Breast epithelium (tissue), 3 donors: Measurements from ENCODE around the gene MSL2.

Experiments used
- POLR2A ChIP-seq: fragments of 450-650 bp; IDR thresholded peaks from one replicate; pipeline ENCODE4 v1.6.1; 2016; ENCODE audit warnings: antibody characterized with exemption, mild to moderate bottlenecking, moderate library complexity
- POLR2AphosphoS5 ChIP-seq, 3 donors: sonication (generic); formaldehyde crosslinking; IDR thresholded peaks; one replicate each; pipeline ENCODE4 v1.6.1; 2017; ENCODE audit warnings: antibody characterized with exemption in 3 of 3
- TF ChIP-seq, protein P1 (sequence below), 3 donors: fragments of 450-650 bp; IDR thresholded peaks; one replicate each; pipeline ENCODE4 v1.5.1; 2016 to 2017; ENCODE audit warnings: antibody characterized with exemption in 3 of 3, mild to moderate bottlenecking in 3 of 3, moderate library complexity in 3 of 3

DNA sequence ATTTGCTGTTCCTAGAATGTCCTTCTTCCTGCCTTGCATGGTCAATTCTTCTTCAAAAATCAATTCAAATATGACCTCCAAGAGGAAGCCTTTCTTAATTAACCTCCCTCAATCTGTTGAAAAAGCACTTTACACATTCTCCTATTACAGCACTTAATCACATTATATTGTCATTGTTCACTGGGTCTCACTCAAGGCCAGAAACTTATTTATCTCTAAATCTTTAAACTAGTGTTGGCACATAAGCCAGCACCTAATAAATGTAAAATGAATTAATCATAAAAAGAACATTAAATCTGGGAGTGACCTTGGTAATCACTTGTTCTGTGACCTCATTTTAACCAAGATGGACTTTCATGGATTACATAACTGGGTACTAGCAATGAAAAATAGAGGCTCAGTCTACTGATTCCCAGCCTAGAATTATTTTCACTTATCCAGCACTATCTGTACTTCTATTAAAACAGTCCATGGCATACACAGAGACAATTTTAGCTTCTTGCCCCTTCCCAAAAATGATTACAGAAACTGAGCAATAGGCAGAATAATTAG is 22.1 kb downstream of the MSL2 start:
- TF ChIP-seq, protein P1, sequence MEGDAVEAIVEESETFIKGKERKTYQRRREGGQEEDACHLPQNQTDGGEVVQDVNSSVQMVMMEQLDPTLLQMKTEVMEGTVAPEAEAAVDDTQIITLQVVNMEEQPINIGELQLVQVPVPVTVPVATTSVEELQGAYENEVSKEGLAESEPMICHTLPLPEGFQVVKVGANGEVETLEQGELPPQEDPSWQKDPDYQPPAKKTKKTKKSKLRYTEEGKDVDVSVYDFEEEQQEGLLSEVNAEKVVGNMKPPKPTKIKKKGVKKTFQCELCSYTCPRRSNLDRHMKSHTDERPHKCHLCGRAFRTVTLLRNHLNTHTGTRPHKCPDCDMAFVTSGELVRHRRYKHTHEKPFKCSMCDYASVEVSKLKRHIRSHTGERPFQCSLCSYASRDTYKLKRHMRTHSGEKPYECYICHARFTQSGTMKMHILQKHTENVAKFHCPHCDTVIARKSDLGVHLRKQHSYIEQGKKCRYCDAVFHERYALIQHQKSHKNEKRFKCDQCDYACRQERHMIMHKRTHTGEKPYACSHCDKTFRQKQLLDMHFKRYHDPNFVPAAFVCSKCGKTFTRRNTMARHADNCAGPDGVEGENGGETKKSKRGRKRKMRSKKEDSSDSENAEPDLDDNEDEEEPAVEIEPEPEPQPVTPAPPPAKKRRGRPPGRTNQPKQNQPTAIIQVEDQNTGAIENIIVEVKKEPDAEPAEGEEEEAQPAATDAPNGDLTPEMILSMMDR (IDR thresholded peaks at IDR 0.05), result no peak
- no peak for TF ChIP-seq POLR2A
- TF ChIP-seq POLR2AphosphoS5 (IDR thresholded peaks at IDR 0.05), result no peak
